Neural cell (in vitro differentiated cells): ENCODE results near the gene C6orf120. TPM values are rescaled to one million over a fixed set of nuclear protein-coding genes. Genes with fewer than 3 reads are reported as not detected.

Source experiments
- polyA plus RNA-seq: library from polyadenylated mRNA; depleted of rRNA; stranded (reverse); fragments of >200 nt; gene quantifications from 2 replicates; pipeline ENCODE4 v1.2.3, GENCODE V29; 2014

The C6orf120 gene
- polyA plus RNA-seq, 1 donor from 2014 or later: 17.8 TPM

Other genes with a start within 250 kb of the C6orf120 start
- gene WDR27, start 97 bp upstream of the C6orf120 start, polyA plus RNA-seq: 35.8 and 58.5 TPM in 2 replicates
- gene PHF10, start 22.4 kb downstream of the C6orf120 start, polyA plus RNA-seq: 42.9 and 48.9 TPM in 2 replicates
- 1.8 and 2.8 TPM in 2 replicates for gene DYNLT2, start 49.4 kb downstream of the C6orf120 start, polyA plus RNA-seq
- gene ERMARD, start 49.5 kb downstream of the C6orf120 start, polyA plus RNA-seq: 39.1 and 51.2 TPM in 2 replicates